ENCODE measurements around the gene MDFI. TPM values are rescaled to one million over a fixed set of nuclear protein-coding genes. Genes with fewer than 3 reads are reported as not detected.

MDFI gene
- total RNA-seq, 1 donor from 2014 or later = not detected

DNA sequence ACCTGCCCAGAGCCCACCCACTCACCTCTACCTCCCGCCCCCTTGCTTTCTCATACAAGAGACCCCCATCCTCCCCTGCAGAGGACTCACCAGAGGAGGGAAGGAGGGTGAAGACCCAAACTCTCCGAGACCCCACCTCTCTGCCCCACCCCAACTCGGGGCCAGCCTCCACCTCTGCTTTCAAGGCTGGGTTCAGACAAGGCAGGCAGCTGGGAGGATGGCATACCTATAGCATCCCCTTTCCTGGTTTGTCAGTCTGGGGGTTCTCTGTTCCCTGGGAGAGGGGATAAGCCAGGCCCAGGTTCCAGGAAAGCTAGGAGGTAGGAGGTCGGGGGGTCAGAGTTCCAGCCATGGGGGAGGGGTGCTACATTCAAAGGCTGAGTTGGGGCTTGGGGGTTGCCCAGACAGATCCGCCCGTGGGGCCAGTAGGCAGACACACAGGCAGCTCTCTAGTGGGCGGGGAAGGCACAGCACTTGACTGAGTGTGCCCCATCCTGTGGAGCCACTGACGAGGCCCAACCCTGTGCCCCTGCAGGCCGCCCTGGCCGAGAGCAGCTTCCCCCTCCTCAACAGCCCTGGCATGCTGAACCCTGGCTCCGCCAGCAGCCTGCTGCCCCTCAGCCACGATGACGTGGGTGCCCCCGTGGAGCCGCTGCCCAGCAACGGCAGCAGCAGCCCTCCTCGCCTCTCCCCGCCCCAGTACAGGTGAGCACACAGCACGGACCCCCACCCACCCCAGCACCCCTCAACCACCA lies 40.8 kb upstream of the MDFI start:
- no peak for DNase-seq (ENCODE audit: low spot score)
- H3K27me3 Mint-ChIP-seq (ENCODE audit: insufficient read depth) = no peaks in the 10 kb centered on the region
- H3K27ac Mint-ChIP-seq = no peak overlapping the region
- H3K4me3 Mint-ChIP-seq = no peak overlapping the region
- no peaks in the 10 kb centered on the region for H3K4me1 Mint-ChIP-seq (ENCODE audit: low read depth)
- H3K9me3 Mint-ChIP-seq = no peaks in the 10 kb centered on the region
- no peaks in the 10 kb centered on the region for H3K36me3 Mint-ChIP-seq (ENCODE audit: low read depth)
- intact Hi-C loops (cut with micrococcal nuclease) = no loop called here

DNA sequence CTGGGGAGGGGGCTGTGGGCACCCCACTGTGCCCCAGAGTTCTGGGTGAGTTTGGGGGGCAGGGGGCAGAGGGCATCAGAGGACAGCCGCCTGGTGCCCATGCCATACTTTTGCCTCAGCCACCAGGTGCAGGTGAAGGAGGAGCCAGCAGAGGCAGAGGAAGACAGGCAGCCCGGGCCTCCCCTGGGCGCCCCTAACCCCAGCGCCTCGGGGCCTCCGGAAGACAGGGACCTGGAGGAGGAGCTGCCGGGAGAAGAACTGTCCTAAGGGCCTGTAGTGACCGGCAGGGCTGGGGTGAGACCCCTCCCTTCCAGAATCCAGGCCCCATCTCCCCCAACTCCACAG lies 39.6 kb upstream of the MDFI start:
- Mint-ChIP-seq H3K27ac (no peak overlapping the region), H3K27me3 (ENCODE audit: insufficient read depth) (peaks cover 1% of the 10 kb centered on the region), H3K9me3 (no peaks in the 10 kb centered on the region), H3K4me1 (ENCODE audit: low read depth) (peaks cover 6% of the 10 kb centered on the region), H3K36me3 (ENCODE audit: low read depth) (no peaks in the 10 kb centered on the region), H3K4me3 (no peak overlapping the region)
- no peak for DNase-seq (ENCODE audit: low spot score)
- intact Hi-C loops (cut with micrococcal nuclease) = no loop called here

DNA sequence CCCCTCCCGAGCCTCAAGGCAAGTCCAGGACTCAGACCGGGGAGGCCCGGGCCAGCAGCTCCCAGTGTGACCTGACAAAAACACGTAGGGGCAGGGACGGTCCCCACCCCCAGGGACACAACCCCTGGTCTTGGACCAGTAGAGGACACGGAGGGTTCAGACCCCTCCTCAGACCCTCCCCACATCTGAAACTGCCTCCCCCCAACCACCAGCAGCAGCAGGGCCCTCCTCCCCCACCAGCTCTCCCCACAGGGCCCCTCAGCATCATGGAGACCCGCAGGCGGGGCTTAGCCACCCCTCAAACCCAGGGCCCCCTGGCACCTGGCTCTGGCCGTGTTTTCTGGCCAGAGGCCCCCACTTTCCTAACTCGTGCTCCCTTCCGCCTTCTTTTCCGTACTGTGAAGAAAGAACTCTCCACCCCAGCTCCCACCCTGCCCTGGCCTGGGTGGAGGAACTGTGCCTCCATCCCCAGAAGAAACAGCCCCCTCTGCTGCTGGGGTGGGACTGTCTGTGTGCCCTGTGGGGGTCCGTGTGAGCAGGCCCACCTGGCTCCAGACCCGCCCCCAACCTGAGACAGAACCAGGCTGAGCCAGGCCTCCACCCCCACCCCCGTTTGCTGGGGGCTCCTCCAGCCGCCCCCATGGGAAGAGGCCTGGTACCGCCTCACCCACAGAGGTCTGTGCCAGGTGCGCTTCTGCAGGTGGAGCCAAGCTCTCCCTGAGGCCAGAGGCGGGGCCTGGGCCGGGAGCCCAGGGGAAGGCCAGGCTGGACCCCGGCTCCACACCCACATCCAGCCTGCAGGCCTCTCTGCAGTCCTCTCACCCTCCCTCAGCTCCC lies 39.0 kb upstream of the MDFI start:
- H3K4me3 Mint-ChIP-seq = no peak overlapping the region
- H3K36me3 Mint-ChIP-seq (ENCODE audit: low read depth) = no peaks in the 10 kb centered on the region
- peaks cover 1% of the 10 kb centered on the region for H3K27me3 Mint-ChIP-seq (ENCODE audit: insufficient read depth)
- H3K27ac Mint-ChIP-seq = no peak overlapping the region
- H3K4me1 Mint-ChIP-seq (ENCODE audit: low read depth) = peaks cover 6% of the 10 kb centered on the region
- intact Hi-C loops (cut with micrococcal nuclease) = no loop called here
- no peak for DNase-seq (ENCODE audit: low spot score)
- no peaks in the 10 kb centered on the region for H3K9me3 Mint-ChIP-seq

DNA sequence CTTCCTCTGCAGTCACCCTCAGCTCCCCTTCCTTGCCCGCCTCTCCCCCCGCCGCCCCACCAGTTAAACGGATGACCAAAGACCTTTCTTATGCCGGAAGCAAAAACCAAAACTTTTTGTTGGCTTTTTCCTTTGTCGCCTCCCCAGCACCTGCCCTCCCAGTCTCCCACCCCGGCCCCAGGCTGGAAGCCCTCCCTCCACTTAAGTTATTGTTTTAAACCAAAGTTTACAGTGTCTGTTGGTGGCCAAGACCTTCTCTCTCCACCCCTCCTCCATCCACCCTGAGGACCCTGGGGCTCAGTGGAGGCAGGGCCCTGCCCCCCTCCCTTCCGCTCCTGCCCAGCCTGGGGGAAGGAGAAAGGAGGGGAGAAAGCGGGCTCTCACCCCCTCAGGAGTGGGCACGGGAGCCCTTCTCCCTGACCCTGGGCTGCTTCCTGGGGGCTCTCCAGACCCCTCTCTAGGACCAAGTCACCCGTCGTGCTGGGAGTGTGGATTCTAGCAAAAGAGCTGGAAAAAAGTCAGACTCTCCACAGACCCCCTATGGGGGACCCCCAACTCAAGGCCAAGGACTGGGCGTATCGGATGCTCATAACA lies 38.3 kb upstream of the MDFI start:
- intact Hi-C loops (cut with micrococcal nuclease) = no loop called here
- H3K9me3 Mint-ChIP-seq = no peaks in the 10 kb centered on the region

DNA sequence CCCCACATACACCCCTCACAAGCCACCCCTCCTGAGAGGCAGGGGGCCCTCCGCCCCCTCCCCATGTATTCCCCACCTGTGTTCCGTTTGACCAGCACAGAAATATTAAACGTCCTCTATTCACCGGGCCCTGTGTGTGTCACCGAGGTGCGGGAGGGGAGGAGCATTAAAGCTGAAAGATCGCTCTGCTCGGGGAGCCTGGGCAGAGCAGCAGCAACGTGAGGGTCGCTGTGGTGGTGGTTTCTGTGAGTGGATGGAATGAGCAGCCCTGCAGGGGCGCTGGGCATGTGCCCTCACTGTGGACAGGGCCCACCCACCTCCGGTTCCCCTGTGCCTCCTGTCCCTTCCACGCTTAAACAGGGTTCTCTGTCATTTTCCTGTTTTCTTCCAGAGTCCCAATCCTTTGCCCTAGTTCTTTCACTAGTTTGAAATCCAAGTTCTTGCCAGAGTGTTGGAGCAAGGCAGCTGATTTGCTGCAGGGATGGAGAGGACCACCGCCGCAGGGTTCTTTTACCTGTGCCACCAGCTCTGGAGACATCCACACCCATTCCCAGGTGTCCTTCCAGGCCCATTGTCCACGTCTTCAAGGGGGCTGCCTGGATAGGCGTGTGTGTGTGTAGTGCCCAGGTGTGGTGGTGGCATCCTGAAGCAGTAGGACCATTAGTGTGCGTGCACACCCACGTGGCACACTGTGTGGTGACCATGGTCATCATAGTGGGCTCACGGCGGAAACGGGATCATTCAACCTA lies 37.6 kb upstream of the MDFI start:
- Mint-ChIP-seq H3K36me3 (ENCODE audit: low read depth) (no peaks in the 10 kb centered on the region), H3K27me3 (ENCODE audit: insufficient read depth) (peaks cover 5% of the 10 kb centered on the region), H3K27ac (no peak overlapping the region), H3K9me3 (no peaks in the 10 kb centered on the region), H3K4me3 (no peak overlapping the region), H3K4me1 (ENCODE audit: low read depth) (peaks cover 6% of the 10 kb centered on the region)
- intact Hi-C loops (cut with micrococcal nuclease) = no loop called here
- no peak for DNase-seq (ENCODE audit: low spot score)

More for the DNA sequence above, 38.3 kb upstream of the MDFI start:
- no peaks in the 10 kb centered on the region for H3K36me3 Mint-ChIP-seq (ENCODE audit: low read depth)
- H3K27me3 Mint-ChIP-seq (ENCODE audit: insufficient read depth) = peaks cover 2% of the 10 kb centered on the region
- H3K27ac Mint-ChIP-seq = no peak overlapping the region
- H3K4me3 Mint-ChIP-seq = no peak overlapping the region
- H3K4me1 Mint-ChIP-seq (ENCODE audit: low read depth) = peaks cover 6% of the 10 kb centered on the region
- DNase-seq (ENCODE audit: low spot score) = no peak

DNA sequence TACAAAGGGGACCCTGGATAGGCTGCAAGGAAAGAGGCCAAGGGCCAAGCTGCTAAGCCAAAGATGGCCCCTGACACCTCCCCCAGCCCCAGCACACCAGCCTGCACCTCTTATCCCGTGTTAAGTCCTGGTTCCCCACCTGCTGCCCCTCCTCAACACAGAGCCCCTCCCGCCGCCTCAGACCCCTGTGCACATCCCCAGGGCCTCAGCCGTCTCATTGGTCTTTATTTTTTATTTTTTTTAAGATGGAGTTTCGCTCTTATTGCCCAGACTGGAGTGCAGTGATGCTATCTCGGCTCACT lies 37.1 kb upstream of the MDFI start:
- Mint-ChIP-seq H3K36me3 (ENCODE audit: low read depth) (no peaks in the 10 kb centered on the region), H3K4me3 (no peak overlapping the region), H3K9me3 (no peaks in the 10 kb centered on the region), H3K27me3 (ENCODE audit: insufficient read depth) (peaks cover 5% of the 10 kb centered on the region), H3K4me1 (ENCODE audit: low read depth) (peaks cover 6% of the 10 kb centered on the region), H3K27ac (no peak overlapping the region)
- intact Hi-C loops (cut with micrococcal nuclease) = no loop called here
- DNase-seq (ENCODE audit: low spot score) = no peak

DNA sequence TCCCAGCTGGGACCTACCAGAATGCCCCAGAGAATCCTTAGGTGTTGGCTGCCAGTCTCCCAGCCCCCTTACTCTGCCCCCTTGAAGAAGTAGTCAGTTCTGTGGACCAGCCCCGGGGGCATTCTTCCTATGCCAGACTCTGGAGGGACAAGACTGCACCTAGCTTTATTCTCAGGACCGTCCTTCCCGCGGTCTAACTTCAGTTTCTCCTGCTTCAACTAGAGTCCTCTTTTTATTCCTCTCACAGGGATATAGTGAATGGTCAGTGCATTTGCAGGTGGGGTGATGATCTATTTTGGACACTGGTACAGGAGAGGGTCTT lies 35.9 kb upstream of the MDFI start:
- H3K36me3 Mint-ChIP-seq (ENCODE audit: low read depth) = no peaks in the 10 kb centered on the region
- intact Hi-C loops (cut with micrococcal nuclease) = no loop called here
- H3K4me1 Mint-ChIP-seq (ENCODE audit: low read depth) = peaks cover 6% of the 10 kb centered on the region
- H3K27ac Mint-ChIP-seq = no peak overlapping the region
- H3K27me3 Mint-ChIP-seq (ENCODE audit: insufficient read depth) = peaks cover 7% of the 10 kb centered on the region
- no peaks in the 10 kb centered on the region for H3K9me3 Mint-ChIP-seq
- DNase-seq (ENCODE audit: low spot score) = no peak
- no peak overlapping the region for H3K4me3 Mint-ChIP-seq

DNA sequence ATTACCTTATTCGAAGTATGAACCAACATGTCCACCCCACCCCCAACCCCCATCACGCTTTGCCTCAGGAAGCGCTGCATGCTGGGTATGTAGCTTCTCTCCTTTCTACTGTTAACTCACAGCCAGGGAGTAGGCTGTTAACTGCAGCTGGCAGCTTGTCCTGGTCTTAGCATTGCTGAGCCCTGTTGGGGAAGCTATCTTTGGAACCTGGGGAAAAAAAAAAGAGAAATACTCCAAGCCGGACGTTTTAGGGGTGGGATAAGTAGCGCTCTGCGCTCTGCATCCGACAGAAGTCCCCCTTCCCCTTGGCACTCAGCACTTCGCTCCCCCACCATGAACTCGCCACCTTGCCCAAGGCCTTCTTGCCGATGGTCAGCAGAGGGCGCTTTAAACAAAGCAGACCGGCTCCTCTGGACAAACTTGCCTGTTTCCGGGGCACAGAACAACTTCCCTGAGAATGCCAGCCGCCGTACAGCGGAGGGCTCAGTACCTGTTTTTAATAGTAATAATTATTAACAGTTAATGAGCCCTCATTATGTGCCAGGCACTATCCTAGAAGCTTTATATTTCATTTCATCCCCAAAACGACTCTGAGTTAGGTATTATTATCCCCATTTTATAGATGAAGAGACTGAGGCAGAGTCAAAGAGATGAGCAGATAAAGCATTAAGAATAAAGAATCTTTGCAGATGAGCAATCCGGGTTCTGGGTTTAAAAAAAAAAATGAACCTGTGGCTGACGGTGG lies 35.2 kb upstream of the MDFI start:
- H3K9me3 Mint-ChIP-seq = no peaks in the 10 kb centered on the region

DNA sequence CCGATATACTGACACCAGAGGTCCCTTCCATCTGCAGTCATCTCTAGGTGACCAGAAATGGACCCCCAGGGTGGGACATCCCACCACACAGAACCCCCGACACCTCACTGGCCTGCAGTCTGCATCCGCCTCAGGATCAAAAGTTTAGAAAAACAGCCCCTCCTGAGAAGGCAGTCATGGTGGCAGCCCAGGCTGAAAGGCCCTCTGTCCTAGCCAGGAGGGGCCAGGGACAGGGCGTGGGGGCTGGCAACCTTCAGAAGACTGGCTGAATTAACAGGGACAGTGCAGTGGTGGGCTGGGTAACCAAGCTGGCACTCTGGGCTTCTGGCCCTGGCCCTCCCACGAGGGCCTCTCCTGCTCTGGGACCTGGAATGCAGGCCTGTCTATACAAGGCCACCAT lies 34.3 kb upstream of the MDFI start:
- no peaks in the 10 kb centered on the region for H3K36me3 Mint-ChIP-seq (ENCODE audit: low read depth)
- H3K4me3 Mint-ChIP-seq = no peak overlapping the region

More for the DNA sequence above, 35.2 kb upstream of the MDFI start:
- peaks cover 6% of the 10 kb centered on the region for H3K4me1 Mint-ChIP-seq (ENCODE audit: low read depth)
- no peaks in the 10 kb centered on the region for H3K36me3 Mint-ChIP-seq (ENCODE audit: low read depth)
- DNase-seq (ENCODE audit: low spot score) = peak; percentile 68
- H3K27me3 Mint-ChIP-seq (ENCODE audit: insufficient read depth) = peaks cover 7% of the 10 kb centered on the region
- no peak overlapping the region for H3K4me3 Mint-ChIP-seq
- intact Hi-C loops (cut with micrococcal nuclease) = loop anchor here (1.0 kb wide), 2 partner anchors 80 to 173 kb away; no protein-coding TSS in a partner anchor
- no peak overlapping the region for H3K27ac Mint-ChIP-seq

DNA sequence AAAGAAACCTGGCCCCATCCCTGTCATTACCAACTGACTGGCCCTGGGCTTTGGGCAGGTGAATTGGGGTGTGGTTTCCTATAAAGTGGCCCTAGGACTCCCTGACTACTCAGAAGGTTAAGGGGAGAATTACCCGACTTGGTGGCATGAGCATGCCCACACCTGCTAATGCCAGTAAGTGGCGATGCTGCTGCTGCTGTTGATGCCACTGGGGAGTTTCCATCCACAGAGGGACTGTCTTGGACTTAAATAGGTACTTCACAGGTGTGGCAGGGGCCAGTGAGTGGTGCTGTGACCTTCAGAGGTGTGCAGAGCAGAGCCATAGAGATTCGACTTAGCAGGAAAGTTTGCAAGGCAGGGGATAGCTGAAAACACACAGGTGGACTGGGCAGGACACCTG lies 32.6 kb upstream of the MDFI start:
- H3K4me3 Mint-ChIP-seq = no peak overlapping the region
- H3K4me1 Mint-ChIP-seq (ENCODE audit: low read depth) = peaks cover 6% of the 10 kb centered on the region
- intact Hi-C loops (cut with micrococcal nuclease) = no loop called here
- no peak for DNase-seq (ENCODE audit: low spot score)
- H3K9me3 Mint-ChIP-seq = no peaks in the 10 kb centered on the region
- no peaks in the 10 kb centered on the region for H3K36me3 Mint-ChIP-seq (ENCODE audit: low read depth)
- peaks cover 10% of the 10 kb centered on the region for H3K27me3 Mint-ChIP-seq (ENCODE audit: insufficient read depth)
- no peak overlapping the region for H3K27ac Mint-ChIP-seq

More for the DNA sequence above, 34.3 kb upstream of the MDFI start:
- Mint-ChIP-seq H3K4me1 (ENCODE audit: low read depth) (peaks cover 6% of the 10 kb centered on the region), H3K27ac (no peak overlapping the region), H3K27me3 (ENCODE audit: insufficient read depth) (peaks cover 9% of the 10 kb centered on the region), H3K9me3 (no peaks in the 10 kb centered on the region)
- DNase-seq (ENCODE audit: low spot score) = no peak
- intact Hi-C loops (cut with micrococcal nuclease) = no loop called here

DNA sequence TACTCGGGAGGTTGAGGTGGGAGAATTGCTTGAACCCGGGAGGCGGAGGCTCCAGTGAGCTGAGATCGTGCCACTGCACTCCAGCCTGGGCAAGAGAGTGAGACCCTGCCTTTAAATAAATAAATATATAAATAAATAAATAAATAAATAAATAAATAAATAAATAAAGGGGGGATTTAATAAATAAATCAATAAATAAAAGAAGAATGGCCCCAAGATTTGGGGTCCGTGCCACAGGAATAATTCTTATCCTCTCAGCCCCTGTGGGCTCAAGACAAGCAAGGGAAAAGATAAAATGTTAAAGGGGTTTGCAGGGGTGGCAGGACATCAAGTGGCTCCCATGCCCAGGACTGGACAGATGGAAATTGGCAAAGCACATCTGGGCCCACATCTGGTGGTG lies 31.2 kb upstream of the MDFI start:
- Mint-ChIP-seq H3K9me3 (no peaks in the 10 kb centered on the region), H3K4me3 (no peak overlapping the region), H3K27ac (no peak overlapping the region), H3K4me1 (ENCODE audit: low read depth) (peaks cover 6% of the 10 kb centered on the region), H3K36me3 (ENCODE audit: low read depth) (no peaks in the 10 kb centered on the region), H3K27me3 (ENCODE audit: insufficient read depth) (peaks cover 11% of the 10 kb centered on the region)
- no peak for DNase-seq (ENCODE audit: low spot score)
- intact Hi-C loops (cut with micrococcal nuclease) = no loop called here

DNA sequence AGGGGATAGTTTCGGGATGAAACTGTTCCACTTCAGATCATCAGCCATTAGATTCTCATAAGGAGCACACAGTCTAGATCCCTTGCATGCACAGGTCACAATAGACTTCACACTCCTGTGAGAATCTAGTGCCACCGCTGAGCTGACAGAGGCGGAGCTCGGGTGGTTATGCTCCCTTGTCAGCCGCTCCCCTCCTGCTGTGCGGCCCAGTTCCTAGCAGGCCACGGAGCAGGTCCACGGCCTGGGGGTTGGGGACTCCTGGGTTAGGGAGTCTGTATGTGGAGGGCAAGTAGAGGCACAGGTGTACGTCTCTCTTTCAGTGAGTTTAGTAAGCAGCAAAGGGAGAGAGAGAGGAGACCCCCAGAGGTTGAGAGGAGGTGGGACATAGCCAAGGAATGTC lies 30.5 kb upstream of the MDFI start:
- Mint-ChIP-seq H3K36me3 (ENCODE audit: low read depth) (no peaks in the 10 kb centered on the region), H3K9me3 (peaks cover 4% of the 10 kb centered on the region), H3K4me1 (ENCODE audit: low read depth) (peaks cover 3% of the 10 kb centered on the region), H3K27ac (no peak overlapping the region), H3K4me3 (no peak overlapping the region), H3K27me3 (ENCODE audit: insufficient read depth) (peaks cover 11% of the 10 kb centered on the region)
- intact Hi-C loops (cut with micrococcal nuclease) = no loop called here
- DNase-seq (ENCODE audit: low spot score) = no peak
